CD4-positive, alpha-beta T cell treated with Interleukin-6 at 100 ng/mL for 8 hours (primary cell): Measurements from ENCODE around the gene PRR18.

Source experiments
- DNase-seq: peaks from one replicate; pipeline ENCODE4 v3.0.0-alpha.2; 2020; ENCODE audit warnings: mixed read lengths, low spot score

The PRR18 gene

GRCh38 chr6:166306378-166307081 lies 1.7 kb downstream of the PRR18 start:
- no peak for DNase-seq

- no peak for DNase-seq
Observed at GRCh38 chr6:166305562-166306117, 2.6 kb downstream of the PRR18 start.

GRCh38 chr6:166304106-166304505 lies 4.1 kb downstream of the PRR18 start:
- DNase-seq, result no peak

- DNase-seq, result no peak
Observed at GRCh38 chr6:166301611-166302529, 6.3 kb downstream of the PRR18 start.

- DNase-seq, result no peak
Observed at GRCh38 chr6:166300357-166300987, 7.7 kb downstream of the PRR18 start.

- DNase-seq, result no peak
Observed at GRCh38 chr6:166297606-166298005, 10.6 kb downstream of the PRR18 start.

- DNase-seq, result no peak
Observed at GRCh38 chr6:166296035-166296883, 11.9 kb downstream of the PRR18 start.

- no peak for DNase-seq
Observed at GRCh38 chr6:166293731-166294584, 14.2 kb downstream of the PRR18 start.

GRCh38 chr6:166289207-166290060 lies 18.8 kb downstream of the PRR18 start:
- no peak for DNase-seq

- DNase-seq, result no peak
Observed at GRCh38 chr6:166286839-166287271, 21.3 kb downstream of the PRR18 start.

- DNase-seq, result no peak
Observed at GRCh38 chr6:166285233-166285632, 23.0 kb downstream of the PRR18 start.

GRCh38 chr6:166284640-166285039 lies 23.6 kb downstream of the PRR18 start:
- no peak for DNase-seq

GRCh38 chr6:166282394-166283032 lies 25.7 kb downstream of the PRR18 start:
- DNase-seq, result no peak

GRCh38 chr6:166281104-166281503 lies 27.1 kb downstream of the PRR18 start:
- no peak for DNase-seq

- no peak for DNase-seq
Observed at GRCh38 chr6:166279393-166279679, 28.9 kb downstream of the PRR18 start.

- DNase-seq, result no peak
Observed at GRCh38 chr6:166278579-166279392, 29.4 kb downstream of the PRR18 start.

GRCh38 chr6:166277892-166278578 lies 30.2 kb downstream of the PRR18 start:
- no peak for DNase-seq

- no peak for DNase-seq
Observed at GRCh38 chr6:166277018-166277417, 31.2 kb downstream of the PRR18 start.
